H9 (cell line): ENCODE measurements around the gene SPHK2. TPM values are rescaled to one million over a fixed set of nuclear protein-coding genes. Genes with fewer than 3 reads are reported as not detected.
A peak's percentile ranks its signal among the peaks of the same experiment; 100 is the strongest.

ENCODE experiments used
- DNase-seq: peaks from one replicate; pipeline ENCODE4 v3.0.0-alpha.2; 2017
- H2AFZ ChIP-seq: one replicate; pipeline ENCODE4 v1.6.1; 2013; ENCODE audit warnings: mild to moderate bottlenecking, low read length, control low read depth, moderate library complexity
- H2AK5ac ChIP-seq: 2 replicates; pipeline ENCODE4 v1.6.1; 2013; ENCODE audit warnings: low read length, control low read depth, mixed read lengths; ENCODE audit not compliant: insufficient read length
- H2BK120ac ChIP-seq: one replicate; pipeline ENCODE4 v1.6.1; 2013; ENCODE audit warnings: low read depth, mild to moderate bottlenecking, low read length, control low read depth, inconsistent platforms; ENCODE audit not compliant: poor library complexity, severe bottlenecking
- H2BK12ac ChIP-seq: 2 replicates; pipeline ENCODE4 v1.6.1; 2013; ENCODE audit warnings: low read length, control low read depth, mixed read lengths, low read depth; ENCODE audit not compliant: insufficient read length
- H2BK15ac ChIP-seq: 2 replicates; pipeline ENCODE4 v1.6.1; 2013; ENCODE audit warnings: low read depth, low read length, control low read depth
- H2BK20ac ChIP-seq: one replicate; pipeline ENCODE4 v1.6.1; 2013; ENCODE audit warnings: low read depth, mild to moderate bottlenecking, low read length, control low read depth, inconsistent platforms; ENCODE audit not compliant: poor library complexity, severe bottlenecking
- H2BK5ac ChIP-seq: 2 replicates; pipeline ENCODE4 v1.6.1; 2013; ENCODE audit warnings: low read length, control low read depth, mixed read lengths; ENCODE audit not compliant: insufficient read length
- H3K14ac ChIP-seq: 2 replicates; pipeline ENCODE4 v1.6.1; 2013; ENCODE audit warnings: low read length, control low read depth; ENCODE audit not compliant: insufficient read depth
- H3K18ac ChIP-seq: 2 replicates; pipeline ENCODE4 v1.6.1; 2013; ENCODE audit warnings: low read depth, mild to moderate bottlenecking, mixed read lengths, low read length, control low read depth; ENCODE audit not compliant: insufficient read length
- H3K23ac ChIP-seq: 2 replicates; pipeline ENCODE4 v1.6.1; 2013; ENCODE audit warnings: low read length, control low read depth, mixed read lengths, low read depth; ENCODE audit not compliant: insufficient read length
- H3K23me2 ChIP-seq: 2 replicates; pipeline ENCODE4 v1.6.1; 2013; ENCODE audit warnings: low read depth, mild to moderate bottlenecking, mixed read lengths, low read length, control low read depth; ENCODE audit not compliant: insufficient read length, poor library complexity, severe bottlenecking
- H3K27ac ChIP-seq: 2 replicates; pipeline ENCODE4 v1.5.1; 2013; ENCODE audit warnings: low read length, control low read depth, mixed read lengths, low read depth; ENCODE audit not compliant: insufficient read length
- H3K27me3 ChIP-seq: 2 replicates; pipeline ENCODE4 v1.6.1; 2013; ENCODE audit warnings: low read length, control low read depth, inconsistent platforms; ENCODE audit not compliant: insufficient read depth
- H3K4ac ChIP-seq: 2 replicates; pipeline ENCODE4 v1.6.1; 2013; ENCODE audit warnings: low read depth, mild to moderate bottlenecking, control low read depth, inconsistent platforms, low read length, moderate library complexity
- H3K4me1 ChIP-seq: 2 replicates; pipeline ENCODE4 v1.6.1; 2013; ENCODE audit warnings: low read length, control low read depth, inconsistent platforms; ENCODE audit not compliant: insufficient read depth
- H3K4me2 ChIP-seq: 2 replicates; pipeline ENCODE4 v1.6.1; 2013; ENCODE audit warnings: low read length, control low read depth, mixed read lengths; ENCODE audit not compliant: insufficient read length, insufficient read depth
- H3K56ac ChIP-seq: 2 replicates; pipeline ENCODE4 v1.6.1; 2013; ENCODE audit warnings: low read depth, mild to moderate bottlenecking, mixed read lengths, low read length, control low read depth; ENCODE audit not compliant: insufficient read length
- H3K79me1 ChIP-seq: 2 replicates; pipeline ENCODE4 v1.6.1; 2013; ENCODE audit warnings: low read depth, mild to moderate bottlenecking, moderate library complexity, low read length, control low read depth, inconsistent platforms; ENCODE audit not compliant: insufficient read depth, poor library complexity, severe bottlenecking
- H3K79me2 ChIP-seq: 2 replicates; pipeline ENCODE4 v1.6.1; 2013; ENCODE audit warnings: low read length, control low read depth, inconsistent platforms; ENCODE audit not compliant: insufficient read depth
- H3K9ac ChIP-seq: 2 replicates; pipeline ENCODE4 v1.6.1; 2013; ENCODE audit warnings: low read length, control low read depth, mixed read lengths; ENCODE audit not compliant: insufficient read length; ENCODE audit errors: extremely low read depth
- H3K9me3 ChIP-seq: one replicate; pipeline ENCODE4 v1.6.1; 2013; ENCODE audit warnings: low read depth, low read length, inconsistent platforms; ENCODE audit not compliant: control insufficient read depth
- H3T11ph ChIP-seq: one replicate; pipeline ENCODE4 v1.6.1; 2013; ENCODE audit warnings: mild to moderate bottlenecking, low read length, control low read depth, inconsistent platforms
- H4K20me1 ChIP-seq: one replicate; pipeline ENCODE4 v1.6.1; 2013; ENCODE audit not compliant: control insufficient read depth, insufficient read length, insufficient read depth
- H4K5ac ChIP-seq: 2 replicates; pipeline ENCODE4 v1.6.1; 2013; ENCODE audit warnings: low read depth, mild to moderate bottlenecking, mixed read lengths, low read length, control low read depth; ENCODE audit not compliant: insufficient read length
- H4K8ac ChIP-seq: replicated peaks from 2 replicates; pipeline ENCODE4 v1.6.1; 2013; ENCODE audit warnings: low read length, control low read depth, mixed read lengths, low read depth; ENCODE audit not compliant: insufficient read length
- H4K91ac ChIP-seq: 2 replicates; pipeline ENCODE4 v1.6.1; 2013; ENCODE audit warnings: low read depth, mild to moderate bottlenecking, moderate library complexity, mixed read lengths, low read length, control low read depth; ENCODE audit not compliant: insufficient read length
- H3K27ac Mint-ChIP-seq, 3 experiments: 2 replicates in 2 of 3; 3 replicates in 1 of 3; pipeline ENCODE4 v1.8.0; 2020 to 2021; ENCODE audit warnings: mixed read lengths in 3 of 3, mild to moderate bottlenecking in 1 of 3, moderate library complexity in 1 of 3
- H3K27me3 Mint-ChIP-seq: 2 replicates; pipeline ENCODE4 v1.8.0; 2021; ENCODE audit warnings: low read depth, mild to moderate bottlenecking, moderate library complexity, mixed read lengths
- H3K36me3 Mint-ChIP-seq, 3 experiments: 2 replicates in 2 of 3; 3 replicates in 1 of 3; pipeline ENCODE4 v1.8.0; 2020 to 2021; ENCODE audit warnings: low read depth in 3 of 3, mixed read lengths in 3 of 3; ENCODE audit not compliant: insufficient read depth in 1 of 3
- H3K4me1 Mint-ChIP-seq, 2 experiments: 2 replicates each; pipeline ENCODE4 v1.8.0; 2020; ENCODE audit warnings: mixed read lengths in 2 of 2
- H3K4me3 Mint-ChIP-seq, 2 experiments: 2 replicates in 1 of 2; 3 replicates in 1 of 2; pipeline ENCODE4 v1.8.0; 2020 to 2021; ENCODE audit warnings: mild to moderate bottlenecking in 2 of 2, mixed read lengths in 2 of 2, moderate library complexity in 1 of 2
- H3K9me3 Mint-ChIP-seq, 2 experiments: 2 replicates in 1 of 2; 3 replicates in 1 of 2; pipeline ENCODE4 v1.8.0; 2020; ENCODE audit warnings: mild to moderate bottlenecking in 2 of 2, mixed read lengths in 2 of 2, moderate library complexity in 1 of 2
- WGBS: extraction: QIAGEN DNeasy Blood & Tissue Kit; methylation state at CpG from one replicate; pipeline ENCODE4 v1.1.7; 2013; ENCODE audit warnings: missing lambda C conversion rate, low lambda C conversion rate, mixed read lengths; ENCODE audit not compliant: insufficient read length; ENCODE audit errors: extremely low coverage; 5-methylcytosine and 5-hydroxymethylcytosine counted together
- total RNA-seq: library from RNA; stranded (reverse); gene quantifications from 2 replicates; pipeline ENCODE4 v1.2.1, GENCODE V29; 2021
- TF ChIP-seq, protein P1 (sequence below): fragments of 200-600 bp; sonication (generic); conservative IDR thresholded peaks from 3 replicates; pipeline ENCODE4 v1.8.0; 2021; ENCODE audit warnings: antibody characterized with exemption, mild to moderate bottlenecking

SPHK2 gene
- total RNA-seq, 1 experiment from 2014 or later: 57.2 TPM

DNA sequence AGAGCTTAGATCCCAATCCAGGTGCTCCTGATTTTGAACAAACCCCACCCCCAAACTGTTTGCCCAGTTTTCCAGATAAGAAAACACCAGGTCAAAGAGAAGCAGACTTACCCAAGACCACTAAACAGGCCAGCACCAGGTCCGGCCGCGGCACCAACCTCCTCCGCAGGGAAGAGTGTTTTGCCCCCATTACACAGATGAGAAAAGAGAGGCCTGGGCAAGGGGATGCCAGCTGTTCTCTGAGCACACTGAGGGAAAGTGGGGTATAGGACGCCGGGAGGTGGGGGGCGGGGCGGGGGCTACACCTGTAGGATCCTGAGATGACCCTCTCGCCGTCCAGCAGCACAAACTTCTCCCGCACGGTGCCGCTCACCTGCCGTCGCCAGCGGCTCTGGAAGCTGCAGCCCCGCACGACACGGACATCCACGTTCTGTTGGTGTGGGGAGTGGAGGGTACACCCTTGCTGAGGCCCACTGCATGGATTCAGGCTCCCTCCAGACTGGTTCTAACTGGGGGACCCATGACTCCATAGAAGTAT, 9.7 kb upstream of the SPHK2 start:
- Histone ChIP-seq H3K79me1 (no peaks in the 10 kb centered on the region), H3K14ac (no peak overlapping the region), H3K4ac (no peak overlapping the region), H3K4me2 (no peak overlapping the region), H4K20me1 (no peaks in the 10 kb centered on the region), H2BK20ac (no peak overlapping the region), H4K5ac (no peak overlapping the region), H2BK5ac (no peak overlapping the region), H2BK12ac (no peak overlapping the region), H3K27ac (no peak overlapping the region), H3K4me1 (peaks cover 3% of the 10 kb centered on the region; the same call in 1 of the 2 replicates), H2BK15ac (no peak overlapping the region), H3K23ac (no peak overlapping the region), H4K91ac (no peak overlapping the region), H2AK5ac (no peak overlapping the region), H3T11ph (no peak overlapping the region), H3K18ac (no peak overlapping the region), H4K8ac (no peak overlapping the region), H2BK120ac (no peak overlapping the region), H3K56ac (no peak overlapping the region), H3K79me2 (no peaks in the 10 kb centered on the region), H3K23me2 (no peaks in the 10 kb centered on the region), H3K9ac (no peak overlapping the region), H3K9me3 (no peaks in the 10 kb centered on the region), H2AFZ (no peak overlapping the region), H3K27me3 (no peaks in the 10 kb centered on the region)
- H3K9me3 Mint-ChIP-seq: no peaks in the 10 kb centered on the region; a peak in 1 of 5 replicates
- H3K36me3 Mint-ChIP-seq: peaks cover 5 to 20% (median 11%) of the 10 kb centered on the region in 3 experiments; a peak in 5 of 7 replicates
- no peaks in the 10 kb centered on the region; the same call in 1 of the 2 replicates for H3K27me3 Mint-ChIP-seq
- WGBS: no CpG with 5 or more reads among the region's 20 CpGs
- peaks cover 11 to 15% of the 10 kb centered on the region in 2 experiments for H3K4me1 Mint-ChIP-seq
- DNase-seq: peak; percentile 26
- TF ChIP-seq, protein P1, sequence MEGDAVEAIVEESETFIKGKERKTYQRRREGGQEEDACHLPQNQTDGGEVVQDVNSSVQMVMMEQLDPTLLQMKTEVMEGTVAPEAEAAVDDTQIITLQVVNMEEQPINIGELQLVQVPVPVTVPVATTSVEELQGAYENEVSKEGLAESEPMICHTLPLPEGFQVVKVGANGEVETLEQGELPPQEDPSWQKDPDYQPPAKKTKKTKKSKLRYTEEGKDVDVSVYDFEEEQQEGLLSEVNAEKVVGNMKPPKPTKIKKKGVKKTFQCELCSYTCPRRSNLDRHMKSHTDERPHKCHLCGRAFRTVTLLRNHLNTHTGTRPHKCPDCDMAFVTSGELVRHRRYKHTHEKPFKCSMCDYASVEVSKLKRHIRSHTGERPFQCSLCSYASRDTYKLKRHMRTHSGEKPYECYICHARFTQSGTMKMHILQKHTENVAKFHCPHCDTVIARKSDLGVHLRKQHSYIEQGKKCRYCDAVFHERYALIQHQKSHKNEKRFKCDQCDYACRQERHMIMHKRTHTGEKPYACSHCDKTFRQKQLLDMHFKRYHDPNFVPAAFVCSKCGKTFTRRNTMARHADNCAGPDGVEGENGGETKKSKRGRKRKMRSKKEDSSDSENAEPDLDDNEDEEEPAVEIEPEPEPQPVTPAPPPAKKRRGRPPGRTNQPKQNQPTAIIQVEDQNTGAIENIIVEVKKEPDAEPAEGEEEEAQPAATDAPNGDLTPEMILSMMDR: no peak
- no peak overlapping the region for H3K4me3 Mint-ChIP-seq
- no peak overlapping the region for H3K27ac Mint-ChIP-seq
